ENCODE results near the gene FLNB.

FLNB gene

DNA sequence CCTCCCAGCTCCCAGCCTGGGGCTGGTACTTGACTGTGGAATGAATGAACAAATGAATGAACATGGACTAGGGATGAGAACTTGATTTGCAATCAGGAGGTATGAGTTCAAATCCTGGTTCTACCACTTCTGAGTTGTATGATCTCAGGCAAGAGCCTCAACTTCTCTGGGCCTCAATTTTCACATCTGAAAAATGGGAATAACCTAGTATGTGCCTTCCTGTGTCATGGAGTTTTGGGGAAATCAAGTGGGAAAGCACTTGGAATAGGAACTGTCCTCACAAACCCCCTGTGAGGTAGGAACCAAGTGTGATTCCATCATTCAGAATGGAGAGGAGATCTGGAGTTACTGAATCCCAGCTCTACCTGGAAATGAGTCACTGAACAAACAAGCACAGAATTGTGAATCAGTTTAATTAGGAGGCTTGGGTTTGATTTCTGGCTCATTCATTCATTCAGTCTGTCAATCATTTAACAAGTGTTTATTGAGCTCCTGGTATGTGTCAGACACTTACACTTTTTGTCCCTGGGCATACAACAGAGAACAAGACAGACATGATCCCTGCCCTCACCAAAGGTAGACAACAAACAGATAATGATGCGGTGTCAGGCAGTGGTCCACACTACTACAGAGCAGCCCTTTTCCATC, 172.8 kb downstream of the FLNB start:
- TF ChIP-seq, protein P1, sequence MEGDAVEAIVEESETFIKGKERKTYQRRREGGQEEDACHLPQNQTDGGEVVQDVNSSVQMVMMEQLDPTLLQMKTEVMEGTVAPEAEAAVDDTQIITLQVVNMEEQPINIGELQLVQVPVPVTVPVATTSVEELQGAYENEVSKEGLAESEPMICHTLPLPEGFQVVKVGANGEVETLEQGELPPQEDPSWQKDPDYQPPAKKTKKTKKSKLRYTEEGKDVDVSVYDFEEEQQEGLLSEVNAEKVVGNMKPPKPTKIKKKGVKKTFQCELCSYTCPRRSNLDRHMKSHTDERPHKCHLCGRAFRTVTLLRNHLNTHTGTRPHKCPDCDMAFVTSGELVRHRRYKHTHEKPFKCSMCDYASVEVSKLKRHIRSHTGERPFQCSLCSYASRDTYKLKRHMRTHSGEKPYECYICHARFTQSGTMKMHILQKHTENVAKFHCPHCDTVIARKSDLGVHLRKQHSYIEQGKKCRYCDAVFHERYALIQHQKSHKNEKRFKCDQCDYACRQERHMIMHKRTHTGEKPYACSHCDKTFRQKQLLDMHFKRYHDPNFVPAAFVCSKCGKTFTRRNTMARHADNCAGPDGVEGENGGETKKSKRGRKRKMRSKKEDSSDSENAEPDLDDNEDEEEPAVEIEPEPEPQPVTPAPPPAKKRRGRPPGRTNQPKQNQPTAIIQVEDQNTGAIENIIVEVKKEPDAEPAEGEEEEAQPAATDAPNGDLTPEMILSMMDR (IDR thresholded peaks at IDR 0.05) = no peak
- DNase-seq (ENCODE audit: low spot score) = no peak
- H3K27ac ChIP-seq = no peak overlapping the region
- no peak overlapping the region for H3K4me3 ChIP-seq

DNA sequence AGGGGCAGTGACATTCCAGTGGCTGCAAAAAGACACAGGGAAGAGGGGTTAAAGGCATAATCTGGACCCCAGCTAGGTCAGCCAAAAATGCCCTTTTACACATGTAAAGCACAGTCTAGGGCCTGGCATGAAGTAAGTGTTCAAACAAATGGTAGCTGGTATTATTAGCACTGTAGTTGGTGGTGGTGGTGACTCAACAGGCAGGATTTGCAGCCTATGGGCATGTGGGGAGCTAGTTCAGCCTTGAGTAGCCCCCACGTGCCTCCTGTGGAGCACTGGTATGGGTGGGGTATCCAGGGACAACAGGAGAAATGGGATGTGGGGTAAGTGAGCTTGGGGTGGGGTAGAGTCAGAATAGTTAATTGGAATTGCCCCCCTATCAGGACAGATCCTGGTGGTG, 175.0 kb downstream of the FLNB start:
- no peak overlapping the region for H3K27ac ChIP-seq
- DNase-seq (ENCODE audit: low spot score) = no peak
- TF ChIP-seq, protein P1 (IDR thresholded peaks at IDR 0.05) = no peak
- H3K4me3 ChIP-seq = no peak overlapping the region

DNA sequence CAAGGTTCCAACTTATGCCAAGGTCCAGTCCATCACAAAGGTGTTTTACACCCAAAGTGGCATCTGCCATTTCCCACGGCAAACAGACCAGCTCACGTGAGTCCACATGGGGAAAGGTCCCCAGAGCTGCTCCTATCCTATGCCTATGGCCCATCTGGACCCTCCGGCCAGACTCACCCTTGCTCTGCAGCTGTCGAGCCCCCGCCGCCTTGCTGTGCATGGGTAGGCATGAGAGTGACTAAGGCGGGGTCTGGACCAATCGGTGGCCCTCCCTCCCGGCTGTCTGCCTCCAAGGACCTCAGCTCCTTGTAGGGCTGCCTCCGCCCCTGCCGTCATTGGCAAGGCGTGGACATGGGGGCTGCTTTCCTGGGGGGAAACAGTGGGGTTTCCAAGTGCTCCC, 175.7 kb downstream of the FLNB start:
- DNase-seq (ENCODE audit: low spot score) = no peak
- Histone ChIP-seq H3K4me3 (no peak overlapping the region), H3K27ac (no peak overlapping the region)
- TF ChIP-seq, protein P1 (IDR thresholded peaks at IDR 0.05) = no peak

DNA sequence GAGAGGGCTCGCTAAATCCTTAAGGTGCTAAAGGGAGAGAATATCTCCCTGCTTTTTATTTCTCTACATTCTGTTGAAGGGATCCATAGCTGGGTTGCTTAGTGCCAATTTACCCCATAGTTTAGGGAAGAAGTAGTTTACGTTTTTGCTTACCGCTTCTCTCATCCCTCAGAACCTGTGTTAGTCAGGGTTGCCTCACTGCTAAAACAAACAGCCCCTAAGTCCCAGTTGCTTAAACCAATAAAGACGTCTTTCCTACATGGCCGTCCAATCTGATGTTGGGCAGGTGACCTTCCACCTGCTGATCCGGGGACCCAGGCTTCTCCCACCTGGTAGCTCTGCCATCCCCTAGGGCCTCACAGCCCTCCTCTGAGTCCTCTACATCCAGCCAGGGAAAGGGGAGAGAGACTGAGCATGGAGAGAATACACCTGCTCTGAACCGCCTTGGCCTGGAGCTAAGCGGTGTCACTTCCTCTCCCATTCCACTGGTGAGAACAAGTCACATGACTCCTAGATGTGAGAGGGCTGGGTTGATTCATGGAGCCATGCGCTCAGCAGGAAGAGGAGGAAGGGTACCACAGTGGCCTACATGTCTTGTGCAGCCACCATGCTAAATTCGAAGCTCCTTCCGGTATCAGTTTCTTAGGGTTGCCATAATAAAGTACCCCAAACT, 176.2 kb downstream of the FLNB start:
- no peak overlapping the region for H3K27ac ChIP-seq
- no peak for DNase-seq (ENCODE audit: low spot score)
- TF ChIP-seq, protein P1 (IDR thresholded peaks at IDR 0.05) = no peak
- H3K4me3 ChIP-seq = no peak overlapping the region

DNA sequence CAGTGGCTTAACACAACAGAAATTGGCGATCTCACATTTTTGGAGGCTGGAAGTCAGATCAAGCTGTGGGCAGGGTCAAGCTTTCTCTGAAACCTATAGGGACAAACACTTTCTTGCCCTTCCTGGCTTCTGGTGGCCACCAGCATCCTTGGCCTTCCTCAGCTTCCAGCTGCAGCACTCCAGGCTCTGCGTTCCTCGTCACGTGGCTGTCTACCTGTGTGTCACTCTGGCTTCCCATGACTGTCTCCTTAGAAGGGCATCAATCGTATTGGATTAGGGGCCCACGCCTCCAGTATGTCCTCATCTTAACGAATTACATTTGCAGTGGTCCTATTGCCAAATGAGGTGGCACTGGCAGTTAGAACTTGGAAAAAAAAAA, 176.7 kb downstream of the FLNB start:
- H3K4me3 ChIP-seq = no peak overlapping the region
- no peak overlapping the region for H3K27ac ChIP-seq
- DNase-seq (ENCODE audit: low spot score) = no peak
- TF ChIP-seq, protein P1 (IDR thresholded peaks at IDR 0.05) = no peak

DNA sequence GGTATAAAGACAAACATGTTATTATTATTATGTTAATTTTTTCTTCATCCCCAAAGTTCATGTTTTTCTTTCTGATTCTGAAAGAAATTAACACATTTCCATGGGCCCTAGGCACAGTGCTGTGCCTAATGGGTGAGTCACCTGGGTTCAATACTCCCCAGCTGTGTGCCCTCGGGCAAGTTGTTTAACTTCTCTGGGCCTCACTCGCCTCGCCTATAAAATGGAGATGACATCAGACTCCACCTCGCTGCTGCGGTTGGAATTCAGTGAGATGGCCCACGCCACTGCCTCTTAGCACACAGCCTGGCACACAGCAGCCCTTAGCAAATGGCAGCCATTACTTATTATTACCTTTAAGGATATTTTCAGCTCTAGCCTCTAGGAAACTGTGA, 179.9 kb downstream of the FLNB start:
- no peak overlapping the region for H3K4me3 ChIP-seq
- no peak for DNase-seq (ENCODE audit: low spot score)
- H3K27ac ChIP-seq = no peak overlapping the region
- TF ChIP-seq, protein P1 (IDR thresholded peaks at IDR 0.05) = no peak

DNA sequence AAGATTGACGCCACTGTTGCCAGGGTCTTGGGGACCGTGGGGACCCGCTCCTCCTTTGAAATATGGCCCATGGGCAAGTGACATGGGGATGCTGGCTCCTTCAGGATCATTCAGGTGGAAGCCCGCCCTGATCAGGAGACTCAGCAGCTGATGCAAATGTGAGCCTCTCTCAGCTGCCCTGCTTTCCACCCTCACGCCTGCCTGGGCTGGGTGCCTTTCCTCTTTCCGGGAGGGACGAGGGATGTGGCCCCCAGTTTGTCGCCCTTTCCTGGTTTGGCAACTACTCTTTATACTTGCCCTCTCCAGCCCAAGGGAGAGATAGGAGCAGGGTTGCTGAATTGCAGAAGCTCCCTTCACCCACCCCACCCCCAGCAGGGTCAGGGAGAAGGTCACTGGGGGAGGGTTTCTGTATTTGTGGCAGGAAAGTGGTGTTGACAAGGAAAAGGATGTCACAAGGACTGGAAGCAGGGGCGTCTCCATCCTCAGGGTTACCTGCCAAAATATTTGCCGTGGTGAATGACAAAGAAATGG, 180.8 kb downstream of the FLNB start:
- H3K27ac ChIP-seq = no peak overlapping the region
- no peak for DNase-seq (ENCODE audit: low spot score)
- H3K4me3 ChIP-seq = no peak overlapping the region
- TF ChIP-seq, protein P1 (IDR thresholded peaks at IDR 0.05) = no peak
